SU-DHL-6 (cell line): ENCODE results near the gene CSPG5.

Source experiments
- CTCF ChIP-seq: fragments of 200-600 bp; sonication (generic); IDR thresholded peaks from one replicate; pipeline ENCODE4 v1.5.1; 2017; ENCODE audit warnings: antibody characterized with exemption, mild to moderate bottlenecking, low read length, moderate library complexity; ENCODE audit not compliant: insufficient read depth, poor library complexity, severe bottlenecking
- EZH2phosphoT487 ChIP-seq: fragments of 200-600 bp; sonication (generic), shearing (Covaris generic); conservative IDR thresholded peaks from 2 replicates; pipeline ENCODE4 v1.6.1; 2018; ENCODE audit warnings: mild to moderate bottlenecking, antibody characterized with exemption, low read length, moderate library complexity, mixed read lengths

- TF ChIP-seq CTCF (no peak), EZH2phosphoT487 (no peak)
Observed at GRCh38 chr3:47553407-47553806, 25.3 kb downstream of the CSPG5 start.
